IPS-15b (cell line): ENCODE data around the gene DQX1.

Source experiments
- H3K27me3 ChIP-seq: one replicate; pipeline ENCODE4 v1.6.1; 2013; ENCODE audit warnings: low read length; ENCODE audit not compliant: control insufficient read depth, insufficient read depth
- H3K36me3 ChIP-seq: one replicate; pipeline ENCODE4 v1.6.1; 2013; ENCODE audit warnings: low read length; ENCODE audit not compliant: control insufficient read depth, insufficient read depth
- H3K4me1 ChIP-seq: one replicate; pipeline ENCODE4 v1.6.1; 2013; ENCODE audit warnings: mild to moderate bottlenecking, low read length; ENCODE audit not compliant: control insufficient read depth, insufficient read depth
- H3K4me3 ChIP-seq: one replicate; pipeline ENCODE4 v1.5.1; 2013; ENCODE audit warnings: low read depth, low read length
- H3K9ac ChIP-seq: one replicate; pipeline ENCODE4 v1.6.1; 2013; ENCODE audit warnings: low read depth, mild to moderate bottlenecking, low read length
- H3K9me3 ChIP-seq: one replicate; pipeline ENCODE4 v1.6.1; 2013; ENCODE audit warnings: mild to moderate bottlenecking, low read length; ENCODE audit not compliant: control insufficient read depth, insufficient read depth

The DQX1 gene

DNA sequence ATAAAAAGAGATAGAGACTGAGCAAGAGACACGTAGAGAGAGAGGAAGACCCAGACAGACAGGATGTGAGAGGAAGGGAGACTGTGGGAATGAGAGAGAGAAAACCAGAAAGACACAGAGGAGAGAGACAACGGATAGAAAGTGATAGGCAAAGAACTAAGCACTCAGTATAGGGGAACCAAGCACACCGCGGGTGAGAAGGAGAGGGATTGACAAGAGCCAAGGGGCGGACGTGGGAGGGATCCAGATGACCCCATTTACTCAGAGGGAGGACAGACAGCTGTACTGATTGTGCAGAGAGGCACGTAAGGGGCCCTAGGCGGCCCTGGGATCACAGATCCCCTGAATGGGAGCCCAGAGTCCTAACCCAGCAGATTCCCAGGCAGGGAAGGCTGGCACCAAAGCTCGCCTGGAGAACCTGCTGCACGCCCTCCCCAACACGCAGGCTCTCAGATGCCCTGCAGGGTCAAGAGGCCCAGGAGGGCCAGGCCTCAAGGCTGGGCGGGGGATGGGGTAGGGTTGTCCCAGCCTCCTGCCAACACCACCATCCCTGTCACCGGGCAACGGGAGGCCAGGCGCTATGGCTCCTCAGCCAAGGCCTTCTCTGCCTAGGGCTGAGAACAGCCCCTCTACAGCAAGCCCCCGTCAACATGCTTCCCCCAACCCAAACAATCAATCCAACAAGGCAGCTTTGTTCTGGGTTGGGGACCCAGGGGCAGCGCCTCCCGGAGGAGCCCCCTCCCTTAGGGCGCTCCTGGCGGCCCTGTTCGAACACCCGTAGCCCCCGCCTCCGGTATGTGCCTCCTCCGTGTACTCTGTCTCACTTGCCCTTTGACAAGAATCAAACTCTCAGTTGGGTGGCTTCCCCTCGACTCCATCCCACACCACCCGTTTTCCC, 27.1 kb upstream of the DQX1 start:
- Histone ChIP-seq H3K9me3 (no peaks in the 10 kb centered on the region), H3K9ac (peak overlapping the region; percentile 54), H3K36me3 (peaks cover 2% of the 10 kb centered on the region), H3K4me3 (peak overlapping the region; percentile 96), H3K4me1 (peaks cover 9% of the 10 kb centered on the region), H3K27me3 (peaks cover 81% of the 10 kb centered on the region)

DNA sequence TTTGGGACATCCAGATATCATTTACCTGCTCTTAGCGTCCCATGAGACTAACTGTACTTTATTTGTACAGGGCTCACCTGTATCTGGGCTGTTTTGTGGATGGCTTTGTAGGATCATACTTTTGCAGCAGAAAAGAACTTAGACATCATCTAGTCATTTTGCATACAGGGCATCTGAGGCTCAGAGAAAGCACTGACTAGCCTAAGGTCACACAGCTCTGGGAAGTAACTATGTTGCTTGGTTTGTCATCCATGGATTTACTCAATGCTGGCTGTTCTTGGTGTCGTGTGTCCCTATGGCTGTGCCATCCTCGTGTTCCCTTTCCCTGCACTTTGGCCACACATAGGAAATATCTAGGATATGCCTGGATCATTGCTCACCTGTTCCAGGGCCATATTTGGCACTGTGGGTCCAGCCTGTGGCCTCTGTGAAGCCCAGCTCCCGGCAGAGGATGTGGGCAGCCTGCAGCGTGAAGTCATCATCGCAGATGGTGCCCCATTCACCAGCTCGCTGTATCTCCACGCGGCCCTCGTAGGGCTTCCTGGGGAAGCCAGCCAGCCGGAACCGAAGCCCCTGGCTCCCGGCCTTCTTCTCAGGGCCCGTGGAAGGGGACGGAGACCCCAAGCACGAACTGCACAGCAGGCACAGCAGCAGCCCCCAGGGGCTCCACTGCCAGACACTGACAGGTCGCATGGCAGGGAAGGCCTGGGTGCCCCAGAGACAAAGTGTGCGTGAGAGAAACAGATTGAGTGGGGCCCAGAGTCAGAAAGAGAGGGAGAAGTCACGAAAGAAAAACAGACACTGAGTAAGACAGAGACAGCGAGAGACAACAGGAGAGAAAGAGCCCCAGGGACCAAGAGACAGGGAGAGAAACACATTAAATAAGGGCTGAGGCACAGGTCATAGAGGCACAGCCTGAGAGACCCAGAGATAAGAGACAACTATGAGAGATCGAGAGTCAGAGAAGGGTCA, 26.2 kb upstream of the DQX1 start:
- H3K27me3 ChIP-seq, result peaks cover 84% of the 10 kb centered on the region
- no peaks in the 10 kb centered on the region for H3K9me3 ChIP-seq
- H3K4me1 ChIP-seq, result peaks cover 12% of the 10 kb centered on the region
- H3K36me3 ChIP-seq, result peaks cover 2% of the 10 kb centered on the region
- no peak overlapping the region for H3K4me3 ChIP-seq
- no peak overlapping the region for H3K9ac ChIP-seq

DNA sequence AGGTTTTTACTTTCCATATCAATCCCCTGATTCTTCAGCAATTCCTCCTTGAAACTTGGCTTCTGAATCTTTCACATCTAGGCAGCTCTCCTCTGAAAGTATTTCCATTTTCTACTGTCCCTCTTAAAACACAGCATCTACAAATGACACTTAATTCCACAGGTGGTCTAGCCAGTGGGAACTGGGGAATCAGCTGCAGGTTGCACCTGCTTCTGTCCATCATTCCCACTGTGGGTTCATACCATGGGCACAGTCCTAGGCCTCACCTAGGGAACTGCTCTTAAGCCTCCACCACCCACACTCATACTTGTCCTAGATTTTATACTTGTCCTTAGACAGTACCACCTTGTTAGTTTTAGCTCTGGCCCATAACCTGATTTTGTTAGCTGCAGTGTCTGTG, 25.5 kb upstream of the DQX1 start:
- Histone ChIP-seq H3K4me1 (peaks cover 12% of the 10 kb centered on the region), H3K4me3 (peak overlapping the region; percentile 8), H3K36me3 (peaks cover 2% of the 10 kb centered on the region), H3K9ac (no peak overlapping the region), H3K9me3 (no peaks in the 10 kb centered on the region), H3K27me3 (peaks cover 80% of the 10 kb centered on the region)

DNA sequence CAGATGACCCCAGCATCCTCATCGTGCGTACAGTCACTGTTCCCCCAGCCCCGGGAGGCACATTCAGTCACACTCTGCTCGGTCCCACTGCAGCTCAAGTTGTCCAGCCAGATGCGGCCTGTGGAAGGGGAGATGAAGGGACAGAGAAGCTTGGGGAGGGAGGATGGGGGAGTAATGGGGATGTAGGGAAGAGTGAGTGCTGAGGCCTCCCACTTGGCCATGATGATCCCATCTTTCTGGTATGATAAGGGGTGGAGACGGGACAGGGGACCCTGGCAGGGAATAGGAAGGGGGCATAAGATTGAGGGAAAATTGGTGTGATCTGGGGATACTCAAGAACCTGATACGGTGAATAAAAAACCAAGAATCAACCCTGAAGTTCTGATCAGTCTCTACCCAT, 24.2 kb upstream of the DQX1 start:
- Histone ChIP-seq H3K27me3 (peaks cover 78% of the 10 kb centered on the region), H3K4me3 (peak overlapping the region; percentile 69), H3K9ac (no peak overlapping the region), H3K4me1 (peaks cover 12% of the 10 kb centered on the region), H3K36me3 (peaks cover 2% of the 10 kb centered on the region), H3K9me3 (no peaks in the 10 kb centered on the region)

DNA sequence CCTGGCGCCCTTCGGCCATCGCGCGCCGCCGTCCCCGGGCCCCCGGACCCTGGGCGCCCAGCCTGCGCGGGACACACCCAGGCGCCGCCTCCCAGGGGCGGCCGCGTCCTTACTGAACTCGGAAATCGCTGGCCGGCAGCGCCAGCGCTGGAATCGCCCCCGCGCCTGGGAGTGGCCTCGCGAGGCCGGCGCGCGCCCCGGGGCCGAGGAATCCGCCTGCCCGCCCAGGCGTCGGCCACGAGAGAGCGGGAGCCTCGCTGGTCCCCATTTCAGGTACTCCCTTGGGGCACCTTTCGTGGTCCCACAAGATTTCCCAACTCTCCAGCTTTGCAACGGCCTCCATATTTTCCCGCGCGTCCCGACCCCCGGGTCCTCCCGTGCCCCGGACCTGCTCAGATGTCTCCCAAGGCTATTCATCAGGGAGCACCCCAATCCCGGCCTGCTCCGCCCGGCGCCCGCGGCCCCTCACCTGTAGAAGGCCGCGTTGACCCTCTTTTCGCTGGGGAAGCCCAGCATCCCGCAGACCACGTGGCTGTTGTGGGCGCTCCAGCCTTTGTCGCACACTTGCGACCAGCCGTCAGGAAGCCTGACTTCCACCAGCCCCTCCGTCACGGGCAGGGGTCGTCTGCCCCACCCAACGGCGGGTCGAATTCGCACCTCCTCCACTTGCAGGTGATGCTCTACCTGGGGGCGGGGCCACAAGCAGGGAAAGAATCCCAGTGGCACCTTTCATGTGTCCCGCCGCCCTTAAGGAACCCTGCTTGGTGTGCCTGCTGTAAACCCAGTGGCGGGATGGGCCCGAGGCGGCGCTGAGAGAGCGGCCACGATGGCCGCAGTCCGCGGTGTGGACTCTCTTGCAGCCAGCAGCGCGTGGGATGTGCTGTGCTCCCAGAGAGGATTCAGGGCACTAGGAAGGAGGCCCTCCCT, 23.1 kb upstream of the DQX1 start:
- Histone ChIP-seq H3K27me3 (peaks cover 78% of the 10 kb centered on the region), H3K36me3 (no peaks in the 10 kb centered on the region), H3K9ac (peak overlapping the region; percentile 54)

DNA sequence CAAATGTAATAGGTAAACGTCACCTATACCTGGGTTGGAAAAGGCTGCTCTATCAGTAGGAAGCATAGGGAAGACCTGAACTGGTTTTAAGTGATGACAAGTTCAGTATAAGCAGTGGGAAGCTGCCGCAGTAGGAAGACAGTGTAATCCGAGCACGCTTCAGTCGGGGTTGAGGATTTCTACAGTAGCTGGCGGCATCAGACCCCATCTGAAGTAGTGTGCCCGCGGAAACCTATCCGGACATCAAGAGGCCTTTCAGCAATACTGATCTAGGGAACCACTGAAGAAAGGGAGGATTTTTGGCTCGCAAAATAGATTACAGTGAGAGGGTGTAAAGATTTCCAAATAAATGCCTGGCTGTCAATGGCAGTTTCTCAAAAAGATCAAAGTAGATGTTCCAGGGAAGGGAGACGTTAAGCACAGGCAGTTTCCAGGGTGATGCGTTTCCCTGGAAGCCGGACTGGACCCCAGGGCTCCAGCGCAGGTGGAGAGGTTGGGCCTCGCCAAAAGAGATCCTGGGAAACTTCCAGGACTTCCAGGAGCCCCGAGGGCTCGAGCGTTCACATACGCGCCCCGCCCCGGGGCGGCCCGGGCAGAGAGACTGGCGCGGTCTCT, 22.4 kb upstream of the DQX1 start:
- H3K36me3 ChIP-seq, result no peaks in the 10 kb centered on the region
- peaks cover 12% of the 10 kb centered on the region for H3K4me1 ChIP-seq
- no peaks in the 10 kb centered on the region for H3K9me3 ChIP-seq
- peaks cover 78% of the 10 kb centered on the region for H3K27me3 ChIP-seq
- peak overlapping the region; percentile 48 for H3K9ac ChIP-seq
- peak overlapping the region; percentile 69 for H3K4me3 ChIP-seq

More for the DNA sequence above, 23.1 kb upstream of the DQX1 start:
- Histone ChIP-seq H3K4me3 (peak overlapping the region; percentile 69), H3K4me1 (peaks cover 12% of the 10 kb centered on the region), H3K9me3 (no peaks in the 10 kb centered on the region)

DNA sequence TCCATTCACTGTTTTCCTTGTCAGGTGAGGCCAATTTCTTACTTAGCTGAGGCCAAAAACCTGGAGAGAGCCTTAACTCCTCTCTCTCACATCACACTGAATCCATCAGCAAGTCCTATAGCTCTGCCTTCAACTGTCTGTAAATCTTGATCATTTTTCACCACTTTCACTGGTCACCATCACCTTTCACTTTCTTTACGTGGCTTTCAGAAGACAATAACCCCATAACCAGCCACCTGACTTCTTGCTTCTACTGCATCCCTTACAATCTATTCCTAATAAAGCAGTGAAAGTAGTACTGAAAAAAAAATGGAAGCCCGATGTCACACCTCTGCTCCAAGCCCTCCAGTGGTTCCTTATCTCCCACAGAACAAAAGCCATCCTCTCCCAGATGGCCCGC, 20.0 kb upstream of the DQX1 start:
- Histone ChIP-seq H3K36me3 (no peaks in the 10 kb centered on the region), H3K4me3 (no peak overlapping the region), H3K27me3 (peaks cover 54% of the 10 kb centered on the region), H3K4me1 (peaks cover 8% of the 10 kb centered on the region), H3K9ac (no peak overlapping the region), H3K9me3 (no peaks in the 10 kb centered on the region)

DNA sequence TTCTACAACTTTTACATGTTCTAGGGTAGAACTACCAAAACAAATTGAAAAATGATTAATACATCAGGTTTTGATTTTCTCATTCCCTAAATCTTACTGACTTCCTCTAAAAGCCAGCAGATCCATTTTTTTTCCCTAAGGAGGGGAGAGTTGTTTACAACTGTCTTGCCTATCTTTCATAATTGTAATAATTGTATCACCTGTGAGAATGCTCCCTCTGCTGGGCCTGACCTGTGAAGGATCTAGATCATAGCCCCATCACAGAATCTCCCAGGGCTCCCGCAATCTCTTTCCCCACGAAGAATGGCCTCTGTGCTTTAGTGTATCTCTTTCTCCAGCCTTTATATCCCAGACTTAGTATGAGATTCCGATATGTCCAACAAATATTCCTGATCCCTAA, 18.6 kb upstream of the DQX1 start:
- Histone ChIP-seq H3K4me1 (peaks cover 4% of the 10 kb centered on the region), H3K9me3 (no peaks in the 10 kb centered on the region), H3K27me3 (peaks cover 41% of the 10 kb centered on the region), H3K9ac (no peak overlapping the region), H3K4me3 (no peak overlapping the region), H3K36me3 (no peaks in the 10 kb centered on the region)

DNA sequence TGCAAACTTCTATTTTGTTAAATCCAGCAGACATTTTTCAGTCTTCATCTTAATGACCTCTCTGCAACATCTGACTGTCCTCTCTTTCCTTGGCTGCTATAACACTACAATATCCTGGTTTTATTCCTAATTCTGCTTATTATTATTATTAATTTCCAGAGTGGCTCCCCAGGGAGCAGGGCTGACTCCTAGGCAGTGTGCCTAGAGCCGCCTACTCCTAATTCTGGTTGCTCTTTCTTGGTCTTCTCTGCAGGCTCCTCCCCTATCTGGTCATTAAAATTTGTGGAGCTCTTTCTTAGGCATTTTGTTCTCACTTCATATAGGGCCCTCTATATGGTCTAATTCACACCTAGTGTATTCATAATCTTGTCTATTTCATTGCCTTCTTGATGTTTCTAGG, 16.9 kb upstream of the DQX1 start:
- Histone ChIP-seq H3K36me3 (no peaks in the 10 kb centered on the region), H3K9ac (no peak overlapping the region), H3K4me3 (no peak overlapping the region), H3K9me3 (no peaks in the 10 kb centered on the region), H3K4me1 (peaks cover under 1% of the 10 kb centered on the region), H3K27me3 (peaks cover 33% of the 10 kb centered on the region)

DNA sequence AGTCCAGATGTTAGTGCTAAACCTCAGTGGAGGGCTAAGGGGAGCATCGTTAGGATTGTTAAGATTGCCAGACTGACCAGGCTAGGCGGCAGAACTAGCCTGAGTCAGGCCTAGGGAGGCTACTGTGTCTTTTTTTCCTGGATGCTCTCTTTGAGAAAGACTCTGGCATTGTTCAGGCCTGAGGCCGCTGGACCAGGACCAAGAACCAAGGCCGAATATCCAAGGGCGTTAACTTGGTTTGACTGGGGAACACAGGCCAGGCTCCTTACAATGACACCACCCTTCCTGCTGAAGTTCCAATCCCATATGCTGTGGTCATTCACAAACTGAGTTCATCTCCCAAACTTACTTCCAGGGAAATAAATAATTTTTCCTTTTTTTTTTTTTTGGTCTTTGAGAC, 14.3 kb upstream of the DQX1 start:
- H3K9ac ChIP-seq, result no peak overlapping the region

More for the DNA sequence above, 14.3 kb upstream of the DQX1 start:
- no peaks in the 10 kb centered on the region for H3K36me3 ChIP-seq
- no peaks in the 10 kb centered on the region for H3K4me1 ChIP-seq
- no peaks in the 10 kb centered on the region for H3K9me3 ChIP-seq
- H3K4me3 ChIP-seq, result no peak overlapping the region
- H3K27me3 ChIP-seq, result peaks cover 13% of the 10 kb centered on the region
